MM.1S (cell line): ENCODE results near the gene MITF.

ENCODE experiments used
- DNase-seq: peaks from one replicate; pipeline ENCODE4 v3.0.0-alpha.2; 2015
- H2AFZ ChIP-seq: fragments of 300-600 bp; sonication (generic); 2 replicates; pipeline ENCODE4 v1.6.0; 2016; ENCODE audit warnings: antibody characterized with exemption, low read length
- H3F3A ChIP-seq: fragments of 300-600 bp; sonication (generic); 2 replicates; pipeline ENCODE4 v1.6.1; 2016; ENCODE audit warnings: mild to moderate bottlenecking, antibody characterized with exemption, low read length, moderate library complexity, mixed read lengths; ENCODE audit not compliant: insufficient read depth
- H3K27ac ChIP-seq: fragments of 300-600 bp; sonication (generic); 2 replicates; pipeline ENCODE4 v1.5.1; 2016; ENCODE audit warnings: mild to moderate bottlenecking, low read length
- H3K27me3 ChIP-seq: fragments of 300-600 bp; sonication (generic); replicated peaks from 2 replicates; pipeline ENCODE4 v1.6.0; 2016; ENCODE audit warnings: low read length; ENCODE audit not compliant: insufficient read depth
- H3K36me3 ChIP-seq: fragments of 300-600 bp; sonication (generic); replicated peaks from 2 replicates; pipeline ENCODE4 v1.6.1; 2016; ENCODE audit warnings: mild to moderate bottlenecking, low read length, mixed read lengths; ENCODE audit not compliant: insufficient read depth
- H3K4me1 ChIP-seq: fragments of 300-600 bp; sonication (generic); 2 replicates; pipeline ENCODE4 v1.6.1; 2016; ENCODE audit warnings: low read length, mixed read lengths
- H3K4me2 ChIP-seq: fragments of 300-600 bp; sonication (generic); 2 replicates; pipeline ENCODE4 v1.6.0; 2016; ENCODE audit warnings: low read depth, low read length
- H3K4me3 ChIP-seq: fragments of 300-600 bp; sonication (generic); 2 replicates; pipeline ENCODE4 v1.5.1; 2016; ENCODE audit warnings: low read length, mixed read lengths
- H3K79me2 ChIP-seq: fragments of 300-600 bp; sonication (generic); 2 replicates; pipeline ENCODE4 v1.6.1; 2016; ENCODE audit warnings: mixed run types, low read length, mixed read lengths
- H3K9ac ChIP-seq: fragments of 300-600 bp; sonication (generic); 2 replicates; pipeline ENCODE4 v1.6.1; 2016; ENCODE audit warnings: low read length, mixed read lengths
- H3K9me2 ChIP-seq: fragments of 300-600 bp; sonication (generic); replicated peaks from 2 replicates; pipeline ENCODE4 v1.6.1; 2016; ENCODE audit warnings: mild to moderate bottlenecking, low read length, mixed read lengths; ENCODE audit not compliant: insufficient read depth
- H3K9me3 ChIP-seq: fragments of 300-600 bp; sonication (generic); replicated peaks from 2 replicates; pipeline ENCODE4 v1.6.1; 2016; ENCODE audit warnings: mild to moderate bottlenecking, low read length, mixed read lengths; ENCODE audit not compliant: insufficient read depth
- H4K20me1 ChIP-seq: fragments of 300-600 bp; sonication (generic); 2 replicates; pipeline ENCODE4 v1.6.1; 2016; ENCODE audit warnings: mild to moderate bottlenecking, low read length, moderate library complexity, mixed read lengths; ENCODE audit not compliant: insufficient read depth
- CTCF ChIP-seq: fragments of 300-600 bp; sonication (generic); IDR thresholded peaks from 2 replicates; pipeline ENCODE4 v1.5.1; 2016; ENCODE audit warnings: antibody characterized with exemption, low read length, mixed read lengths
- EZH2 ChIP-seq: fragments of 300-600 bp; sonication (generic); optimal IDR thresholded peaks from 2 replicates; pipeline ENCODE3; 2017; ENCODE audit warnings: low read depth, mild to moderate bottlenecking, antibody characterized with exemption, low read length, mixed read lengths
- EZH2phosphoT487 ChIP-seq: fragments of 300-600 bp; sonication (generic); IDR thresholded peaks from 2 replicates; pipeline ENCODE4 v1.6.1; 2018; ENCODE audit warnings: antibody characterized with exemption, low read length

Gene MITF

GRCh38 chr3:69985266-69985665 is 246.0 kb downstream of the MITF start:
- Histone ChIP-seq H2AFZ (no peak overlapping the region), H3K79me2 (no peaks in the 10 kb centered on the region), H3K4me1 (no peaks in the 10 kb centered on the region), H3K27ac (no peak overlapping the region), H3K9ac (no peak overlapping the region), H3K36me3 (no peaks in the 10 kb centered on the region), H3K4me2 (no peak overlapping the region), H3K9me3 (no peaks in the 10 kb centered on the region), H3K27me3 (no peaks in the 10 kb centered on the region), H3K9me2 (no peaks in the 10 kb centered on the region), H3K4me3 (no peak overlapping the region), H4K20me1 (no peaks in the 10 kb centered on the region), H3F3A (no peaks in the 10 kb centered on the region)
- DNase-seq = no peak
- TF ChIP-seq EZH2 = no peak
- no peak for TF ChIP-seq EZH2phosphoT487
- no peak for TF ChIP-seq CTCF

- Histone ChIP-seq H3K79me2 (no peaks in the 10 kb centered on the region), H3K9me3 (no peaks in the 10 kb centered on the region), H3K9ac (no peak overlapping the region), H4K20me1 (no peaks in the 10 kb centered on the region), H3K4me1 (no peaks in the 10 kb centered on the region), H3K27ac (no peak overlapping the region), H3K27me3 (no peaks in the 10 kb centered on the region), H3F3A (no peaks in the 10 kb centered on the region), H2AFZ (no peak overlapping the region), H3K9me2 (no peaks in the 10 kb centered on the region), H3K4me3 (no peak overlapping the region), H3K4me2 (no peak overlapping the region), H3K36me3 (no peaks in the 10 kb centered on the region)
- DNase-seq = no peak
- TF ChIP-seq EZH2 (no peak), EZH2phosphoT487 (no peak), CTCF (no peak)
Observed at GRCh38 chr3:69986419-69986818, 247.2 kb downstream of the MITF start.

DNA sequence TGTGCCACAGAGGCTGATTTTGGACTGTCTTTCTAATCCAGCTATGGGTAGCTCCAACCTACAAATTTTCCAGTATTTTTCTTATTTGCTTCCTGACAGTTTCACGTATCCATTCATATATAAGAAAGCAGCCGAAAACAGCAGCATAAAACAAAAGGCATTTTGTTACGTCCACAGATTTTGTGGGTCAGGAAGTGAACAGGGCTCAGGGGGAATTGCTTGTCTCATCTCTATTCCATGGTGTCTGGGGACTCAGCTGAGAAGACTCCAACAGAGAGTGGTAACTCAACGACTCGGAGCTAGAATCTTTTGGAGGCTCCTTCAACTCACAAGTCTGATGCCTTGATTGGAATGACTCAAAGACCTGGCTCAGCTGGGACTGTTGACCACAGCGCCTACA is 248.6 kb downstream of the MITF start:
- no peaks in the 10 kb centered on the region for H3F3A ChIP-seq
- H4K20me1 ChIP-seq = no peaks in the 10 kb centered on the region
- H3K36me3 ChIP-seq = no peaks in the 10 kb centered on the region
- no peaks in the 10 kb centered on the region for H3K4me1 ChIP-seq
- H3K9me2 ChIP-seq = no peaks in the 10 kb centered on the region
- H3K4me2 ChIP-seq = no peak overlapping the region
- H3K27me3 ChIP-seq = no peaks in the 10 kb centered on the region
- no peak overlapping the region for H3K27ac ChIP-seq
- H3K4me3 ChIP-seq = no peak overlapping the region
- H3K79me2 ChIP-seq = no peaks in the 10 kb centered on the region
- H2AFZ ChIP-seq = no peak overlapping the region
- H3K9ac ChIP-seq = no peak overlapping the region
- DNase-seq = no peak
- TF ChIP-seq CTCF (no peak), EZH2phosphoT487 (no peak), EZH2 (no peak)
- no peaks in the 10 kb centered on the region for H3K9me3 ChIP-seq

DNA sequence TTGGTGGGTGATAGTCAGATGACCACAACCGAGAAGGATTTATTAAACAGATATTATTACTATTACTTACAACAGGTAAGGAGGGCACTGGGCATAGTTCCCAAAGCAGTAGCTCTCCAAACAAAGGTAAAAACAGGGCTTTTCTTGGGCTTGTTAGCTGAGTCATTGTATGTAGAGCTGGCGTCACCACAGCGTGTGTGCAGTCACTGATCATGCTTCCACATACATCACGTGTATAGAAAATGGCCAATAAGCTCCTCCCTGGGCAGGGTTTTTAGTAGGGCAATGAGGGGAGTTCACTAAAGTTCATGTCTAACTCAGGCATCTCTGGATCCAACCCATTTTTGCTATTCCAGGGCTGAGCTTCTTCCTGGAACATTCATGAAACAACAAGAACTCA is 254.5 kb downstream of the MITF start:
- H3K36me3 ChIP-seq = no peaks in the 10 kb centered on the region
- TF ChIP-seq EZH2 (no peak), EZH2phosphoT487 (no peak), CTCF (no peak)
- no peaks in the 10 kb centered on the region for H3K9me3 ChIP-seq
- no peak overlapping the region for H2AFZ ChIP-seq
- H3K4me3 ChIP-seq = no peak overlapping the region
- H3K9ac ChIP-seq = no peak overlapping the region
- no peak overlapping the region for H3K27ac ChIP-seq
- no peaks in the 10 kb centered on the region for H3K9me2 ChIP-seq
- H4K20me1 ChIP-seq = no peaks in the 10 kb centered on the region
- no peaks in the 10 kb centered on the region for H3K27me3 ChIP-seq
- H3K79me2 ChIP-seq = no peaks in the 10 kb centered on the region
- H3K4me1 ChIP-seq = no peaks in the 10 kb centered on the region
- H3K4me2 ChIP-seq = no peak overlapping the region
- no peak for DNase-seq
- no peaks in the 10 kb centered on the region for H3F3A ChIP-seq
